Stomach (tissue), 4 donors: Measurements from ENCODE around the gene ST6GALNAC3.

Experiments used
- CTCF ChIP-seq, 7 experiments: fragments of 450-650 bp in 4 of 7; fragments of 200-600 bp in 3 of 7; sonication (generic) in 3 of 7; IDR thresholded peaks; one replicate each; pipeline ENCODE4 v1.5.1; 2016 to 2019; ENCODE audit warnings: antibody characterized with exemption in 7 of 7, control low read depth in 2 of 7, mild to moderate bottlenecking in 1 of 7
- POLR2A ChIP-seq, 4 donors: fragments of 450-650 bp; IDR thresholded peaks; one replicate each; pipeline ENCODE4 v1.6.1; 2016; ENCODE audit warnings: antibody characterized with exemption in 4 of 4, control low read depth in 2 of 4, mild to moderate bottlenecking in 1 of 4, moderate library complexity in 1 of 4

- TF ChIP-seq CTCF (IDR thresholded peaks at IDR 0.05) (no peak), POLR2A (IDR thresholded peaks at IDR 0.05) (no peak)
Observed at GRCh38 chr1:76470166-76470565, 395.6 kb downstream of the ST6GALNAC3 start.
